Activated CD8-positive, alpha-beta memory T cell treated with anti-CD3 and anti-CD28 coated beads for 24 hours (primary cell): ENCODE results near the gene CDK12.
"Not testable (repeated sequence)": the region's sequence is repeated elsewhere in the genome, so short reads cannot be mapped to it uniquely, and the experiment has no call there.

Experiments used
- DNase-seq: peaks from one replicate; pipeline ENCODE4 v3.0.0-alpha.2; 2020

Gene CDK12

GRCh38 chr17:39507511-39507910, 46.2 kb downstream of the CDK12 start:
- DNase-seq: no peak

DNA sequence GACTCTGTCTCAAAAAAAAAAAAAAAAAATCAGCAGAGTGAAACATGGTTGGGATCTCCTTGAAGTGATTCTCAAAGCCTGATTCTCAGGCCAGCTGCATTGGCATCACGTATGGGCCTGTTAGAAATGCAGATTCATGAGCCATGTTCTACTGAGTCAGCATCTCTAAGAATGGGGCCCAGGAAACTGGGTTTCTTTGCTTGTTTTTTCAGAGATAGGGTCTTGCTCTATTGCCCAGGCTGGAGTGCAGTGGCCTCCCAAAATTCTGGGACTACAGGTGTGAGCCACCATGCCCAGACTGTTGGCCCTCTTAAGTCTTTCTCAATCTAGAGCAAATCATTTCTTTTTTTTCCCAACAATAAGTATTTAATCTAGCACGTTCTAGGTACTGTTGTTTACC, 47.7 kb downstream of the CDK12 start:
- DNase-seq: no peak

DNA sequence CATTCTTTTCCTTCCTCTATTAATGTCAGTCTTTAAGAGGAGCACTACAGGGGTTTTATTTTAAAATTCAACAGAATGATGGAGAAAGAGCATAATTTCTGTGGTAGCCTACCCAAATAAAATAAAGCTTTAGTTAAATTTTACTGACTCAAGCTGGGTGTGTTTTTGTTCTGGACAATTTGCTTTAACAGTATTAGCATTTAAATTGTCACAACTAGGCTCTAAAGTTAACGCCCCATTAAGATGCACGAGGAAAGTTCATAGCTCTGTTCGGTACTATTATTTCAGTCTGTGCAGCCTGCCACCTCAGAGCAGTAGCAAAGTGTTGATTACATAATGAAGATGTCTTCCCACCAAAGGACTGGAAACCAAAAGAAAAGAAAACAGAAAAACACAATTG, 52.0 kb downstream of the CDK12 start:
- no peak for DNase-seq

- no peak for DNase-seq
These were observed 52.6 kb downstream of the CDK12 start for GRCh38 chr17:39513915-39514314.

DNA sequence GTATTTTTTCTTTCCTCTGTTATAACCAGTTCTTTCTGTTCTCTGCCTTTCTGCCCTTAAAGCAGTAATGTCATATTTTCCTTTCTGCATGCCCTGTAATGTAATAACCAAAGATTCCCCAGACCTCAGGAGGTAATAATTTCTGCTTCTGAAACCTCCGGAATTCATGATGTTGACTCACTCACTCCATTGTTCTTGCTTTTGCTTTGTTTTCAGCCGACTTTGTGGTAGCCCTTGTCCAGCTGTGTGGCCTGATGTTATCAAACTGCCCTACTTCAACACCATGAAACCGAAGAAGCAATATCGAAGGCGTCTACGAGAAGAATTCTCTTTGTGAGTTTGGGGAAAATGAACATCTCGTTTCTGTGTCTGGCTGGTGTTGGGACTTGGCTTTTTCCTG, 55.9 kb downstream of the CDK12 start:
- no peak for DNase-seq

DNA sequence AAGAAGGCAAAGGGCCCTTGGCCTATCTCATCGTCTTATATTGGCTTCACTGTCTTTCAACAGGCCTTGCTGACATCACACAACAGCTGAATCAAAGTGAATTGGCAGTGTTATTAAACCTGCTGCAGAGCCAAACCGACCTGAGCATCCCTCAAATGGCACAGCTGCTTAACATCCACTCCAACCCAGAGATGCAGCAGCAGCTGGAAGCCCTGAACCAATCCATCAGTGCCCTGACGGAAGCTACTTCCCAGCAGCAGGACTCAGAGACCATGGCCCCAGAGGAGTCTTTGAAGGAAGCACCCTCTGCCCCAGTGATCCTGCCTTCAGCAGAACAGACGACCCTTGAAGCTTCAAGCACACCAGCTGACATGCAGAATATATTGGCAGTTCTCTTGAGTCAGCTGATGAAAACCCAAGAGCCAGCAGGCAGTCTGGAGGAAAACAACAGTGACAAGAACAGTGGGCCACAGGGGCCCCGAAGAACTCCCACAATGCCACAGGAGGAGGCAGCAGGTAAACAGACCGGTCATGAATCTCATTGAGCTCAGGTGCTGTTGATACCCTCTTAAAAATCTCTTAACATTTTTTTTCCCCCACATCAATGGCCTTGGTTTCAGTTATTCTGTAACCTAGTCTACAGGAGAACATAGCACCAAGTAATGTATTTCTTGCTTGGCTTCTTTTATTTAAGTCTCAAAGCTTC, 64.7 kb downstream of the CDK12 start:
- DNase-seq: no peak

DNA sequence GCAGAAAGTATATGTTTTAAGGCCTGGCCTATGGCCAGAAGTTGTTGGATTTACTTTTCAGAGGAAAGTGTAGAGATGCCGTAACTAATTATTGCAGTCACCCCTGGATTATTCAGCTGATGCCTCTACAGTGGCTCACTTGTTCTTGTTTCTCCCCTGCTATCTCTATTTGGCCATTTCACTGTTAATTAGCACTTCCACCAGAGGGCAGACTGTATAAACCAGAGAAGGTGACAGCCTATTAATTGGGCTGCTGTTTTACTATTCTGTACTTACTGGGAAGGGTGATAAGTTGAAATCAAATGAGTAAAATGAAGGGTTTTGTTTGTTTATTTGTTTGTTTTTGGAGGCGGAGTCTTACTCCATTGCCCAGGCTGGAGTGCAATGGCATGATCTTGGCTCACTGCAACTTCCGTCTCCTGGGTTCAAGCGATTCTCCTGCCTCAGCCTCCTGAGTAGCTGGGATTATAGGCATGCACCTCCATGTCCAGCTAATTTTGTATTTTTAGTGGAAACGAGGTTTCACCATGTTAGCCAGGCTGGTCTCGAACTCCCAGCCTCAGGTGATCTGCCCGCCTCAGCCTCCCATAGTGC, 66.0 kb downstream of the CDK12 start:
- DNase-seq: no peak

- no peak for DNase-seq
These were observed 68.2 kb downstream of the CDK12 start for GRCh38 chr17:39529455-39529854.

- DNase-seq: no peak
These were observed 69.2 kb downstream of the CDK12 start for GRCh38 chr17:39530513-39530912.

DNA sequence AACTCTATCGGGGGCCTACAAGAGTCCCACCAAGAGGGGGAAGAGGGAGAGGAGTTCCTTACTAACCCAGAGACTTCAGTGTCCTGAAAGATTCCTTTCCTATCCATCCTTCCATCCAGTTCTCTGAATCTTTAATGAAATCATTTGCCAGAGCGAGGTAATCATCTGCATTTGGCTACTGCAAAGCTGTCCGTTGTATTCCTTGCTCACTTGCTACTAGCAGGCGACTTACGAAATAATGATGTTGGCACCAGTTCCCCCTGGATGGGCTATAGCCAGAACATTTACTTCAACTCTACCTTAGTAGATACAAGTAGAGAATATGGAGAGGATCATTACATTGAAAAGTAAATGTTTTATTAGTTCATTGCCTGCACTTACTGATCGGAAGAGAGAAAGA, 70.0 kb downstream of the CDK12 start:
- DNase-seq: no peak

DNA sequence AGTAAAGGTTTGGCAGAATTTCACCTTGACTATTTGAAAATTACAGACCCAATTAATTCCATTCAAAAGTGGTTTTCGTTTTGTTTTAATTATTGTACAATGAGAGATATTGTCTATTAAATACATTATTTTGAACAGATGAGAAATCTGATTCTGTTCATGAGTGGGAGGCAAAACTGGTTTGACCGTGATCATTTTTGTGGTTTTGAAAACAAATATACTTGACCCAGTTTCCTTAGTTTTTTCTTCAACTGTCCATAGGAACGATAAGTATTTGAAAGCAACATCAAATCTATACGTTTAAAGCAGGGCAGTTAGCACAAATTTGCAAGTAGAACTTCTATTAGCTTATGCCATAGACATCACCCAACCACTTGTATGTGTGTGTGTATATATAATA, 72.6 kb downstream of the CDK12 start:
- no peak for DNase-seq

DNA sequence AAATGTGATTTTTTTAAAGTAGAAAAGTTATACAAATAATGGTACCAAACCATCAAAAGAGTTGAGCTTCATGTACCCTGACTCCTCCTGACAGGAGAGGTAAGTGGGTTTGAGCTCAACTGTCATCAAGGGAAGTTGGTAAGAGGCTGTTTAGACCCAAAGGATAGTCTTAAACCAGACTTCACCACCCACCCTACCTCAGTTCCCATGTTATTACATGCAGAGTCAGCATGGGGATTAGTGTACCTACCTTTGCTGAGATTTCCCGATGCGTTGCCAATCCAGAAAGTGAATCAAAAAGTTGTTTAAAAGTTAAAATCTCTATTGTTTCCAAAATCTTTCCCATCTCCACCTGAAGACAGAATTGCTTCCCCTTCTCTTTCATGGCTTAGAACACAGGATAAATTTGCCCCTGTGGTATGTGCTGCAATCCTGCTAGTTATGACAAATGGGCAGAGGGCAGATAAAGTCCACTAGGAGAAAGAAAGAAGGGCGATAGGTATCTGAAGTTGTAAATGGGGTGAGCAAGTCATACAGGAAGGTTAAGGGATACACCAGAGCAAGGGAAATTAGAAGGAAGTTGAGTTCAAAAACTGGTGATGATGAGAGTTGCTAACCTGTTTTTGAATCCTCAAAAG, 73.6 kb downstream of the CDK12 start:
- DNase-seq: no peak

DNA sequence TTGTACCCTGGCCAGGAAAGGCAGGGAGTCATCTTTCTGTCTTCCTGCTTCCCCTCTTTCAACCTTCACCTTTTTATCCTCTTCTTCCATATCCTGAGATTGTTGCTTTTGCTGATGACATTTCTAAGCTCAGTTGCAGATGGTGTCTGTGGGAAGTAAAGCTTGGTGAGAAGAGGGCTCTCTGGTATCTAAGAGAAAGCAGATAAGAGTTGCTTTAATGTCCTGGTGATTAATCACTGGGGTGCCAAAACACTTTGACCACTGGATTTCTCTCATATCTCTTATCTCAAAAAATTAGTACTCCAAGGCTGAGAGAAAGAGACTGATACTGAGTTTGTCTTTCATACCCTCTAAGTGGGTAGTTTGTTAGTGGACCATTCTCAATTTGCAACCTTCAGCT, 75.2 kb downstream of the CDK12 start:
- no peak for DNase-seq

DNA sequence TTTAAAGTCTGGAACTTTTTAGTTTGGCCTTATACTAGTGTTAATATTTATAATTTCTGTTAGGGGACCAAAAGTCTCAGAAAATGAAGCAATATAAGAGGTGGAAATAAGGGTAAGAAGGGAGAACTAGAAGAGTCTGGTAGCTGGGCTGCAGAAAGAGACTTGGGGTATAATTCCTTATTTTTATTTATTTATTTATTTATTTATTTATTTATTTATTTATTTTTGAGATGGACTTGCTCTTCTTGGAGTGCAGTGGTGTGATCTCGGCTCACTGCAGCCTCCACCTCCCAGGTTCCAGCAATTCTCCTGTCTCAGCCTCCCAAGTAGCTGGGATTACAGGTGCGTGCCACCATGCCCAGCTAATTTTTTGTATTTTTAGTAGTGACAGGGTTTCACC, 76.1 kb downstream of the CDK12 start:
- not testable (repeated sequence) for DNase-seq

DNA sequence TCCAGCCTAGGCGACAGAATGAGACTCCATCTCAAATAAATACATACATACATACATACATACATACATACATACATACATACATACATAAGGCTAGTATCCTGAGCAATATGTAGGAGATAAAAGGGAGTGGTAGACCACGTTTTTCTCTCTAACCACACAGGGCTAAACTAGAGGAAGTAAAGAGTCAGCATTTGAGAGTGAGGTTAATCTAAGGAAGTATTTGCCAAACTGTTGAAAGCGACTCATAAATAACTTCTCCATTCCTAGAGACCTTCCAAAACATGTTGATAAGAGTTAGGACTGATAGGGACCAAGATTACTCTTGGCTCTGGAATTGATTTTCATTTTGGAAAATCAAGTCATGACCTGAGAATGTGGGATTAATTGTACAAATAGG, 77.6 kb downstream of the CDK12 start:
- DNase-seq: no peak

GRCh38 chr17:39540611-39541010, 79.3 kb downstream of the CDK12 start:
- DNase-seq: no peak

- DNase-seq: no peak
These were observed 80.4 kb downstream of the CDK12 start for GRCh38 chr17:39541652-39542051.

GRCh38 chr17:39543176-39543575, 81.9 kb downstream of the CDK12 start:
- no peak for DNase-seq

- no peak for DNase-seq
These were observed 82.4 kb downstream of the CDK12 start for GRCh38 chr17:39543664-39544063.

DNA sequence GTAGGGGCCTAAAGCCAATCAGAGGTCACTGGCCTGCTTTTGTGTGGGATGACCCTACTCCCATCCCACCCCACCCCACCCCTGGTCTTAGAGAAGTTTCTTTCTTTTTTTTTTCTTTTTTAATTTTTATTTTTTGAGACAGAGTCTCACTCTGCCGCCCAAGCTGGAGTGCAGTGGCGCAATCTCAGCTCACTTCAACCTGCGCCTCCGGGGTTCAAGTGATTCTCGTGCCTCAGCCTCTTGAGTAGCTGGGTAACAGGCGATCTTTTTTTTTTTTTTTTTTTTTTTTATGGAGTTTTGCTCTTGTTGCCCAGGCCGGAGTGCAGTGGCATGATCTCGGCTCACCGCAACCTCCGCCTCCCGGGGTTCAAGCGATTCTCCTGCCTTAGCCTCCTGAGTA, 83.1 kb downstream of the CDK12 start:
- not testable (repeated sequence) for DNase-seq

- peak; percentile 93 for DNase-seq
These were observed 86.6 kb downstream of the CDK12 start for GRCh38 chr17:39547713-39548478.

GRCh38 chr17:39548494-39549225, 87.4 kb downstream of the CDK12 start:
- DNase-seq: no peak
